ENCODE measurements around the gene TAL1.

The TAL1 gene

DNA sequence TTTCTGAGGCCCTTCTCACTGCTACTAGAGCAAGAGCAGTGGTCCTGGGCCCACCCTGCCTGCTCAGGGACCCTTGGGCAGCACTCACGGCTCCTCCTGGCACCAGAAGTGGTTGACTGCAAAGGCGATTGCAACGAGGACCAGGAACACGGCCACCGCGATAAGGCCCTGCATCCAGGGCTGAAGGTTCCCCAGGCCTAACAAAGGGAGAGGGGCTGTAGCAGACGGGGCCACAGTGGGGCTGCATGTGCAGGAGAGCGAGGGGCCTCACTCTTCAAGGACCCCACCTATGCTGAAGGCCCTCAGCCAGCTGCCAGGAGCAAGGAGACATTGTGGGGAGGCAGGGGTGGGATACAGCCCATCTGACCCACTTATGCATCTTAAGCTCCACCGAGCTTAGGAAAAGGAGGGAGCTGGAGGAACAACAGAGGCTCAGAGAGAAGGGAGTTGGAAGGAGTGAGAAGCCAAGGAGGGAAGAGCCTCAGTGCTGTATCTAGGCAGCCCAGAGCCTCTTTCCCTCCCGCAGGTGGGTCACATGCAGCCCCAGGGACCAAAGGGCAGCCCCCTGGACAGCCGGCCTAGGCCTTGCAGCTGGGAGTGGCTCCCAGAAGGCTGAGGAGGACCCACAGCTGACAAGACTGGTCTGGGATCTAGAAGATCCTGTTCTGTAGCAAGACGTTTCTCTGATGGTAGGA is 44.6 kb downstream of the TAL1 start:
- DNase-seq (ENCODE audit: low read depth), result no peak

DNA sequence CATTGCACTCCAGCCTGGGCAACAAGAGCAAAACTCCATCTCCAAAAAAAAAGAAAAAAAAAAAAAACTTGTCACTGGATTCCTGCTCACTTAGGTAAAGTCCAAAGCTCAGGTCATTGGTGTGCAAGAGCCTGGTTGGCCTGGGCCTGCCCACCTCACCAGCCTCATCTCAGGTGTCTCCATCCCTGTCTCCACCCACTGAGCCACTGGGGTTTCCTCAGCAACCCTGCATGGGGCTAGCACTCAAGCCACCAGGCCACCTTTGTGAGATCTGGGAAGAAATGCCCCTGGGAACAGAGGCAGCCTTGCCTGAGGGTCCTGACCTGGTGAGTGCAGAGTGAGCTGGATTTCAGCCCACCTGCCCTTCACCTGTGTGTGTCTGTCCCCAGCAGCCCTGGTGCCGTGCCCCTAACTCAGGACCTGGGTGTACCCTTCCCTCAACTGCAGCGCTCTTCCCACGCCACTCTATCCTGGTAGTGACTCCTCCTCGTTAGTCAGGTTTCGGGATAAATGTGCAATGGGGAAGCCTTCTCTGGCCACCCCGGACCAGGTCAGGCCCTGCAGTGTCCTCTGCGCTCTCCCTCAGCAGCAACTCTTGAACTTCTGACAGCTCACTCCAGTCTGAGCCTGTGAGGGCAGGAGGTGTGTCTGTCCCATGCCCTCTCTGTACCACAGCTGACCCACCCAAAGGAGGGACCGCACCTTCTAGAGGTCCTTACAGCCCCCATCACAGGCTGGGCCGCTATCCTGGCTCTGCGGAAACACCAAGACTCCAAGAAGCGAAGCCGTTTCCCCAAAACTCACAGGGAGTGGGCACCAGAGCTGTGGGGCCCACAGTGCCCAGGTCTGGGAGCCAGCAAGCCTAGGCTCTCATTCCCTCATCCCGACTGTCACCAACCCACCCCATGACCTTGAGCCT is 45.5 kb downstream of the TAL1 start:
- no peak for DNase-seq (ENCODE audit: low read depth)

DNA sequence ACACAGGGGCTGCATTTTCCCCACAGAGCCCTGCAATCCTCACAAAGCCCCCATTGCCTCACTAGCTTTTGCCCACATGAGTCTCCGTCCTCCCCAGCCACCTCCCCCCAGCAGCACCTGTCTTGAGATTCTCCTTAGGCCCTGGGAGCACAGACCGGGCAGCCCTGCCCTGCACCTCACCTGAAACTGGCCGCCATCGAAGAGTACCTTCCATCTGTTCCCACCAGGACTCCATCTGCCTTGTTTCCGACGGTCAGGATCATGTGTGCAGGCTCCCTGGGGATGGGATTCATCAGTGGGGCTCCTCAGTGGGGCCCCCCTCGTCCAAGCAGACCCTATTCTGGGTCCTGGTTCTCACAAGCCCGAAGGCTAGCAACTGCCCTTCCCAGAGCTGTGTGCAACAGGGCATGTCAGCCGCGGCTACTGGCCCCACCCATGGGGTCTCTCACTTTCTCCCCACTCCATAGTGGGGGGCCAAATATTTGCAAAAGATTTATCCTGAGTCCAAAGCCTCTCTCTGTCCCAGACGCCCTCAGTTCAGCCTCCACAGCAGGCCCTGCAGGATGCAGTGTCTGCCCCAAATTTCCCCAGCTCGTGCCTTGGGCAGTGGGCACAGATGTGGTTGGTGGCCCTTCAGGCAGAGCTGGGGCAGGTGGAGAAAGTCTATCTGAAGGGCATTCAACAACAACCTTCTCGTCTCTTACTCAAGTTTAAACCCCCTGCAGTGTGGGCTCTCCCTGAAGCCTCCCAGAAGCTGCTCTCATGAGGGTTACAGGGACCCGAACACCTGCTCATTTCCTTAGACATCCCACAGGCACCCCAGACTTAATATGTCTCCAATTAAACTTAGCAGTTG is 47.0 kb downstream of the TAL1 start:
- DNase-seq (ENCODE audit: low read depth), result no peak

DNA sequence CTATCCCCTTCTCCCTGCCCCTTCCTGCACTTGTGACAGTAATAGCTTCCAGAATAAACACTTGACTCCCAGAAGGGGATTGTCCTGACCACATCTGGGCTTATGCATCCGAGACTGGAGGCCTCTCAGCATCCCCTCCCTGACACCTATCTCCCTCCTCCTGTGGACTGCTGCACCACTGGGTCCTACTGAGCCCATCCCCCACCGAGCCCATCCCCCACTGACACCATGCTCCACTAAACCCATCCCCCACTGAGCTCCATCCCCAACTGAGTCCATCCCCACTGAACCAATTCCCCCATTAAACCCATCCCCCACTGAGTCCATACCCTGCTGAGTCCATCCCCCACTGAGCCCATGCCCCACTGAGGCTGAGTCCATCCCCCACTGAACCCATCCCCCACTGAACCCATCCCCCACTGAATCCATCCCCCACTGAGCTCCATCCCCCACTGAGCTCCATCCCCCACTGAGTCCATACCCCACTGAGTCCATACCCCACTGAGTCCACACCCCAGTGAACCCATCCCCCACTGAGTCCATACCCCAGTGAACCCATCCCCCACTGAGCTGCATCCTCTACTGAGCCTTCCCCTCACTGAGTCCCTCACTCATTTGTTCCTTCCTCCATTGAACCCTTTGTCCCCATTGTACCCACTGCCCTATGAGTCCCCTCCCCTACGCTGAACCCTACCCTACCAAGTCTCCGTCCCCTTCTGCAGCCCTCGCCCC is 47.8 kb downstream of the TAL1 start:
- no peak for DNase-seq (ENCODE audit: low read depth)

DNA sequence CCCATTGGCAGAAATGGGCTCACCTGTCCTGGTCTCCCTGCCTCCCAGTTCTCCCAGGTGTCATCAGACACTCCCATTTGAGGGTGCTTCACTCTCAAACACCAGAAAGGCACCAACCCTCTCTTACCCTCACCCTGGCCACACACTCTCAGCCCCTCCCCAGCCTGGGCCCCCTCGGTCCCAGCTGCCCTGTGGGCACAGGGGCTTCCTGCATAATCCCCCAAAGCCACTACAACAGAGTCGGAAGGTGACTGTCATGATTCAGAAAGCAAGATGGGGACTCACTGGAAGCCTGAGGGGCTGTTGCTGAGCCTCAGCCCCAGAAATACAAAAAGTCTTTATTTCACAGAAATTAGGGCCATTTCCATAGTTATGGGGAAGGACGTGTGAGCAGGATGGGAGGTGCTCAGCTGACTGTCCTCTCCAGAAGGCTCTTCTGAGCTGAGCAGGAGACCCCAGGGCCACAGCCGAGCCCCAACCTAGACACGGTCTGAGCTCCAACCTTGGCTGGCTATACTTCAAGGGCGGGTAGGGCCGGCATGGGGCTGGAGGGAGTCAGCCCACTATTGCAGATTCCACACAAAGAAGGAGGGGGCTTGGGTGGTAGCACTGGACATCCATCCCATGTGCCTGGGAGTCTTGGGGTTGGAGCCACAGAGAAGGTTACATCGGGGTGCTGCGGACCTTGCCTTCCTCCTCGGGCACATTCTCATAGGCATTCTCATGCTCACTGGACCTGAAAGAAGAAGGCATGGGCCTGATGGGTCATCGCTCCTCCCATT is 48.5 kb downstream of the TAL1 start:
- no peak for DNase-seq (ENCODE audit: low read depth)

DNA sequence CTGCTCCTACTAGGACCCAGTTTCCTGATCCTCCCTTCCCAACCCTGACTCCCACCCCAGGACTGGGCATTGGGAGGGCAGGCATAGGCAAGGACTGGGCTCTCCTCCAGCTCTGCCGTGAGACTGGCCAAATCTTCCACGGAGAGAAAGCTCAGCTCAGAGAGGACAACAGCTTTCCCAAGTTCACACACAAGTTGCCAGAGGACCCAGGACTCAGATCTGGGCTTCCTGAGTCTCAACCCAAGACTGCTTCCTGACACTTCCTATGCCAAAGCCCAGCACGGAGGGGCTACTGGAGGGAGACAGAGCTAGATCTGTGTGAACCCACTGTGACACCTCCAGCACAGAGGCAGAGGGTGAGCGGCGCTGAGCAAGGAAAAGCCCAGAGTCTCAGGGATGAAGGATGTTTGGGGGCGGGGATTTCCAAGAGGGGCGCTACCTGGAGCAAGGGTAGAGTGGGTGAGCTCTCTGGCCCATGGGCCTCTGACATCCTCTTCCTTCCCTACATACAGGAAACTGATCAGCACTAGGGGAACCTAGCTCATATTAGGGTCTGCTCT is 49.3 kb downstream of the TAL1 start:
- DNase-seq (ENCODE audit: low read depth), result no peak

DNA sequence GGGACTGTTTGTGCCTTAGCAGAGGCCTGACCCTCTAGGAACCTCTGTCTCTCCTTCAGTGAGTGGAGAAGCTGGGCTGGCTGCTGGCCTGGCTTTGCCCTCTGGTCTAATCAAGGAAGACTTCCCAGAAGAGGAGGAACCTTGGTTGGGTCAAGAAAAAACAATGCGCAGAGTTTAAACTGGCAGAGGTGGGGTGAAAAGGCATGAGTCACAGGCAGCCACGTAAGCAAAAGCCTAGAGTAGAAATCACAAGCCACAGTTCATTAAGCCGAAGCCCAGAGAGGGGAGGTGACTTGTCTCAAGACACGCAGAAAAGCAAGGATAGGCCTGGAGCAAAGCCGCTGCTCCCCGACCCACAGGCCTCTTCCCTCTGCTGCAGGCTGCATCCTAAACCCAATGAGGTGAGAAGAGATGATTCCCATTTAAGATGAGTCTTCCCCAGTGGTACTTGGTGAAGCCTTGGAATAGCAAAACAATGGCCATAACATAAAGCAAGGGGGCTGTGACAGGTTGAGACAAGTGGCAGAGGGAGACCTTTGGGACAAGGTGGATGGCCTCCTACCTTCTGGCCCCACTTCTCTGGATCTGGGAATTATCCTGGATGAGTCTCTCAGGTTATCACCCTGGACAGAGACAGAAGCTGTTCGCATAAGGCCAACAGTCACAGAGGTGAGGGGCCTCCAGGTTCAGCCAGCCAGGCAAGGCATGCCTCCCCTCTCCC is 49.9 kb downstream of the TAL1 start:
- DNase-seq (ENCODE audit: low read depth), result no peak

DNA sequence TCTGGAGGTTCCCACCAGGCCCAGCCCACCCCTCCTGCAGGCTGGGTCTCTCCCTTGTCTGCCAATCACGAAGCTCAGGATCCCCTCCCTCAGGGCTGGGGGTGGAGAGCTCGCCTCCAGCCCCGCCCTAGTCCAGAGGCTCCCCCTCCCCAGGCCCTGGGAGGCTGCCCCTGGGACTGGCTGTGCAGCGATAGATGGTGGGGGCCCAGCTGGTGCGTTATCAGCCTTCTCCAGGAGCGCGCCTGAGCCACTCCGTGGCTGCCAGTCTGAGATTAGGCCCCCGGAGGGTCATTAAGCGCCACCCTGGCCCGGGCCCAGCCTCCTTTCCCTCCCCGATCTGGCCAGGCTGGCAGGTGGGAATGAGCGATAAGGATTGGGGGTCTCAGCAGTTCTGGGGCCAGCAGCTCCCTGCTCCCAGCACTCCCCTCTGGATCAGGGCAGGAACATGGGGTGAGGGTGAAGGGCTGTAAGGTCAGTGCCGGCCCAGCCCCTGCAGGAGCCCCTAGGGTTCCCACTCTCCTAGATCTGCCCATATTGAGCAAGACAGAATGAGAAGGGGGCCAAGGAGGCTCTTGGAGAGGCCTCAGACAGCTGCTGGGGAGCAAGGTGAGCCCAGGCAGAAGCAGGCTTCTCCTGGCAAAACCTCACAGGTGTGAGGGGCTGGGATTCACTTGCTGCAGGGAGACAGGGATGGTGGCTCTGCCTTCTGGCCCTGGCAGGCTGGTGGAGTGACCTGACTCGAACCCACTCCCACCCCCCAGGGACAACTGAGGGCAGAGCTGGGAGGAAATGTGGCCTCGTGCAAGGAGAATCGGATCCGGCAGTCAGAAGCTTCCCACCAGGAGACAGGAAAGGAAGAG is 50.7 kb downstream of the TAL1 start:
- no peak for DNase-seq (ENCODE audit: low read depth)

DNA sequence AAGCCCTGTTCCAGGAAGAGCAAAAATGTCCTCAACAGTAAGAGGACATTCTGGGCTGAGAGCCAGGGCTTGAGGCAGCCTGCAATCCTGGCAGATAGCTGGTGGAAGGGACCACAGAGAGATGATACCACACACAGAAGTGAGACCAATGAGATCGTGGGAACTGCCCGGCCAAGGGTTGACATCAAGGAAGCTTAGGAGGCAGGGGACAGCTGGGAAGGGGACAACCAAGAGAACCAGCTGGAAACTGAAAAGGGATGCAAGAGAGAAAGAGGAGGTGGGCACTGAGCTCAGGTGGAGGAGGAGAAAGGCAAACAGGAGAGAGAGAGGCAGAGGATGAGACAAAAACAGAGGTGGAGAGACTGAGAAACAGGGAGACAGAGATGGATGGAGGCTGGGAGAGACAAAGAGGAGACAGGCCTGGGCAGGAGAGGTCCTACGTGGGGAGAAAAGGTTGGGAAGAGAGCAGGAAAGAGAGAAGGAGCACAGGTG is 51.4 kb downstream of the TAL1 start:
- DNase-seq (ENCODE audit: low read depth), result no peak

DNA sequence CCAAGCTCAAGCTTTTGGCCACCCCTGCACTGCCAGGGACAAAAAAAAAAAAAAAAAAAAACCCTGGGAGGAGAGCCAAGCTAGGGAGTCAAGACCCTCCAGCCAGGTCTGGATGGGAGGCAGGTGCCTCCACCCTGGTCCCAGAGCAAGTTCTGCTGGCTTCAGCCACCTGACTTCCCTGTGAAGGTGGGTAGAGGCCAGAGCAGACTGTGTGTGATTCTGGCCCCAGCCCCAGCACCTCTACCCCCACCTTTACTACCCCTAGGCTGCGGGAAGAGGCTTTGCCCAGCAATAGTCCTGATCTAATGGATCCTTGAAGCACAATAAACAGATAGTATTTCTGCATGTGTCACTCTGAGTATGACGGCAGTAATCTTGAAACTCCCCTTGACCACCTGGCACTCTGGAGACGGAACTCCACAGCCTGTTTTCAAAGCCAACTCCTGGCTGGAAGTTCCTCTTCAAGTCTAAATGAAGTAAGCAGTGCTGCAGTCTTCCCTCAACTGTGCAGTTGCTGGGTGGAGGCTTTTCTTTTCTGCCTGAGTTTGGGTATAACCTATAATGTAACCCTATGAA is 51.9 kb downstream of the TAL1 start:
- no peak for DNase-seq (ENCODE audit: low read depth)

DNA sequence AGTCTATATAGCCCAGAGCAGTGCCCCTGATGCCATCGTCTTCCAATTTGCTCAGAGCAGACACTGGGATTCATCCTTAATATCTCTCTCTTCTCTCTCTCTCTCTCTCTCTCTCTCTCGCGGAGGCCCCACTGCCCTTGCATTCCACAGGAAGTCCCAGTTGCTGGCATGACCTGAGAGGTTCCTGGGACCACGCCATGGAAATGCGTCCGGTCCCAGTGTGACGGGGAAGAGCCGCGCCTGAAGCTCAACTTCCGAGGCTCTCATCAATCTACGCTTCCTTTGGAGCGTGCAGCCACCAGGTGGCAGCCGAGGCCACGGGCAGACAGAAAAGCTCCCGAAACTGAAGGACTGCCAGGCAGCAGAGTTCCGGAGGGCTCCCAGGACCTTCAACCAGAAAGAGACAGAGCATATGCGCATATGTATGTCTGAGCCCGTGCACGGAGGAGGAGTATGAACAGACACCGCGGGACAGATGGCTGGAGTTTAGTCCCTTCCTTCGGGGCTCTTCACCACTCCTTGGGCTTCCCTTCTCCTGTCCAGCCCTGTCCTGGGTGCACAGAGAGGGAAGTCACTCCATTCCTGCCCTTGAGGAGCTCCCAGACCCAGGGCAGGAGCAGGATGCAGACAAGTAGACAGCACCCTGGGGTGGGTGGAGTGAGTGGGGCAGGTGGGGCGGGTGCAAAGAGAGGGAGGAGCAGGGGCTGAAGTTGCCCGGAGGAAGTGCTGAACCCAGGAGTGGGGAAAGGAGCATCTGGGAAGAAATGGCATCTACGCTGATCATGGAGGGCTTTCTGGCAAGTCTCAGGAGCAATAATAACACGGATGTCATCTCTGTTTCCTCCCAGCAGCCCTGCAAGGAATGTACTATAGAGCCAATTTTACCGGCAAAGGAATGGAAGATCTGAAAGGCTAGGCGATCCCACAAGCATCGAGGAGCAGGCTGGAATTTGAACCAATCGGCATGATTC is 52.7 kb downstream of the TAL1 start:
- DNase-seq (ENCODE audit: low read depth), result peak; percentile 61

DNA sequence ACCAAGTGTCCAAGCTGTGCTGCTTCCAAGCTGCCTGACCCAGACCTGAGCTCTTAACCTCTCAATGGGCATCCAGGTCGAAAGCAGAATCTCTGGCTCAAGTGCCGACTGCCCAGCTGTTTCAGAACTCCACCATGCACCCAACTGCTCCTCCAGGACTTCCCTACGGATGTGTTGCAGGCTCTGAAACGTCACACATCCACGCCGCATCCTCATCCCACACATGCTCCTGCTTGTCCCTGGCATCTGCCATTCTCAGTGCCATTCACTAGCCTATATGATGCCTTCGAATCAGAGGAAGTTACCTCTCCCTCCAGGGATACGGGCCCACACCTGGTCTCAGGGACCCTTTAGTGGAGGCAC is 53.4 kb downstream of the TAL1 start:
- DNase-seq (ENCODE audit: low read depth), result no peak

DNA sequence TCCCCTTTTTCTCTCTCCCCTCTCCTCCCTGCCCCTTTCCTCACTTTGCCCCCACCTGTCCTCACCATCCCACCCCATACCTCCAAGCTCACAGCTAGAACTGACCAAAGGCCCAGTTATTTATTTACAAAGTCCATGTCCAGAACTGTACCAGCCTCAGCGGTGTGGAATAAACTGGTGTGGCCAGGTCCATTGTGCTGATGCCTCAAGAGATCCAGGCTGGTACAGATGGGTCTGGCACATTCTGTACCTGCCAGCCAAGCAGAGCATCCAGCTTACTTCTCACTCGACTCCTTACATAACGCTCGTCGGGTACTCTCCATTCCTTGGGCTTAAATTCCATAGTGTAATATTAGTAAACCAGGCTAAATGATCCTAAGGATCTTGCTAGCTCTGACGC is 54.0 kb downstream of the TAL1 start:
- DNase-seq (ENCODE audit: low read depth), result no peak

DNA sequence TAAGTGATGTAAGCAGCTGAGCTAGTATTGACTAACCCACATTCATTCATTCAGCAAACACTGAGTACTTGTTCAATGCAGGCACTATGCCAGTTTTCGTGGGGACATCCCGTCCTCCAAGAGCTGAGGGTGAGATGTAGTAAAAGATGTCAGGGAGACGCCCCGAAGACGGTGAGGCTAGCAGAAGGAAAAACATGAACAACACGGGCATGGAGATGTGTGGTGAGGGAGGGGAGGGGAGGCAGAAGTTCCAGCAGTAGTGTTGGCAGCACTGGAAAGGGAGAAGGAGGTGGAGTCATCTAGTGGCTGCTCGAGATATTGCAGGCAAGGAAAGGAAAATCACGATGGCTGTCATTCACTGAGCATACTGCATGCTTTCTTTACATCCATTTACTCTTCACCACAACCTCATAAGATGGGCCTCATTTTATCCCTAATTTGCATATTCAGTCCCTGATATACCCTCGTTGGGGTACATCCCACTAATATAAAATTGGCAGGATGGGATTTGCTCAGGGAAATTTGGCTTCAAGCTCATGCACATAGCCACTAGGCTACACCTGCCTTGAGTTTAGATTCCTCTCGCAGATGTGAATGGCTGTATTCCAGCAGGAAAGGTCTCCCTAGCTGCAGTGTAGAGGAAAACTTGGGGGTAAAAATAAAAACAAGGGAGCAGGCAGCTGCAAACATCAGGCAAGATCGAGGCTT is 56.6 kb downstream of the TAL1 start:
- DNase-seq (ENCODE audit: low read depth), result peak; percentile 12

DNA sequence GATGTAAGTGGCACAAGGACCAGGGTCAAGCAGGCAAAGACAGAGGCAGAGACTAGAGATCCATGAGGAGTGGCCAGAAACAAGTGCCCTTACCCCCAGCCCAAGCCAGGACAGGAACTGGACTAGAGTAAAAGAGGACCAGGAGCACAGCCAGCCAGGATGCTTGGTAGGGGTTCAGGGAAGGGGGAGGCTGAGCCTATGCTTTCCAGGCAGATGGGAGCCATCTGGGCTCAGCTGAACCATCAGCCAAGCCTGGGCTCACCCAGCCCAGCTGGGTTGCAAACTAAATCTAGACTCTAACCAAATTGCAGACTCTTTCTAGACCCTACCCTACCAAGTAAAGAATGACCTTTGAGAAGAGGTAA is 57.4 kb downstream of the TAL1 start:
- no peak for DNase-seq (ENCODE audit: low read depth)

DNA sequence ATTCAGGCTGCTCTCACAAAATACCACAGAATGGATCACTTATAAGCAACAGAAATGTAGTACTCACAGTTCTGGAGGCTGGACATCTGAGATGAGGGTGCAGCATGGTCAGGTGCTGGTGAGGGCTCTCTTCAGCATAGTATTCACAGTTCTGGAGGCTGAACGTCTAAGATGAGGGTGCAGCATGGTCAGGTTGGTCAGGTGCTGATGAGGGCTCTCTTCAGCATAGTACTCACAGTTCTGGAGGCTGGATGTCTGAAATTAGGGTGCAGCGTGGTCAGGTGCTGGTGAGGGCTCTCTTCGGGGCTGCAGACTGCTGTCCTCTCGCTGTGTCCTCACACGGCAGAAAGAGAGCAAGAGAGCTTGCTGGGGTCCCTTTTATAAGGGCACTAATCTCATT is 59.2 kb downstream of the TAL1 start:
- DNase-seq (ENCODE audit: low read depth), result no peak

Measured in stimulated activated CD8-positive, alpha-beta memory T cell treated with anti-CD3 and anti-CD28 coated beads, Interleukin-7, amount 100 ng/mL, for 24 hours (primary cell).